Measurements from ENCODE around the gene CALHM5. TPM values are rescaled to one million over a fixed set of nuclear protein-coding genes. Genes with fewer than 3 reads are reported as not detected.

The CALHM5 gene
- total RNA-seq, 1 experiment from 2014 or later = 0.05 TPM

DNA sequence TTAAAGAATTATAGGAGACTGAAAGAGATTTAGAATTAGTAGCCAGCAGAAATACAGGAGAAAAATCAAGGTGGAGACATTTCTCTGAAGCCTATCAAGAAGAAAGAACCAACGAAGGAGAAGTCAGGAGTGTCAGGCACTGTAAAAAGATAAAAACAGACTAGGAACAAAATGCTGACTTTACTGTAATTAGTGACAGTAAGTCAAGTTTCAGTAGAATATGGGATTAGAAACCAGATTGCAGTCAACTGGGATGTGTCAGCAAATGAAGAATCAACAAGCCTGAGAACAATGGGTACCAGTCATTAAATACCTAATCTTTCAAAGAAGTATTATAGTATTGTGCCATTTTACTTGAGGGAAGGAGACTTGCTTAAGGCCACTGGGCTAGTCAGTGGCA, 28.7 kb upstream of the CALHM5 start:
- no peak overlapping the region for H3K27ac Mint-ChIP-seq (ENCODE audit: unreplicated experiment)
- peaks cover 14% of the 10 kb centered on the region for H3K4me1 Mint-ChIP-seq (ENCODE audit: low read depth, unreplicated experiment)
- BruUV-seq (replicated peaks) = no TSS peak
- intact Hi-C loops (cut with micrococcal nuclease; ENCODE audit: unreplicated experiment) = no loop called here
- H3K4me3 Mint-ChIP-seq (ENCODE audit: low read depth, unreplicated experiment) = no peak overlapping the region
- H3K9me3 Mint-ChIP-seq (ENCODE audit: low read depth, unreplicated experiment) = peaks cover 4% of the 10 kb centered on the region
- no peaks in the 10 kb centered on the region for H3K27me3 Mint-ChIP-seq (ENCODE audit: unreplicated experiment)
- no peak for DNase-seq
- H3K36me3 Mint-ChIP-seq (ENCODE audit: insufficient read depth, unreplicated experiment) = no peaks in the 10 kb centered on the region
- CTCF ChIA-PET = no interaction called here
- TF ChIP-seq, protein P1, sequence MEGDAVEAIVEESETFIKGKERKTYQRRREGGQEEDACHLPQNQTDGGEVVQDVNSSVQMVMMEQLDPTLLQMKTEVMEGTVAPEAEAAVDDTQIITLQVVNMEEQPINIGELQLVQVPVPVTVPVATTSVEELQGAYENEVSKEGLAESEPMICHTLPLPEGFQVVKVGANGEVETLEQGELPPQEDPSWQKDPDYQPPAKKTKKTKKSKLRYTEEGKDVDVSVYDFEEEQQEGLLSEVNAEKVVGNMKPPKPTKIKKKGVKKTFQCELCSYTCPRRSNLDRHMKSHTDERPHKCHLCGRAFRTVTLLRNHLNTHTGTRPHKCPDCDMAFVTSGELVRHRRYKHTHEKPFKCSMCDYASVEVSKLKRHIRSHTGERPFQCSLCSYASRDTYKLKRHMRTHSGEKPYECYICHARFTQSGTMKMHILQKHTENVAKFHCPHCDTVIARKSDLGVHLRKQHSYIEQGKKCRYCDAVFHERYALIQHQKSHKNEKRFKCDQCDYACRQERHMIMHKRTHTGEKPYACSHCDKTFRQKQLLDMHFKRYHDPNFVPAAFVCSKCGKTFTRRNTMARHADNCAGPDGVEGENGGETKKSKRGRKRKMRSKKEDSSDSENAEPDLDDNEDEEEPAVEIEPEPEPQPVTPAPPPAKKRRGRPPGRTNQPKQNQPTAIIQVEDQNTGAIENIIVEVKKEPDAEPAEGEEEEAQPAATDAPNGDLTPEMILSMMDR (IDR thresholded peaks at IDR 0.05; ENCODE audit: unreplicated experiment) = no peak

DNA sequence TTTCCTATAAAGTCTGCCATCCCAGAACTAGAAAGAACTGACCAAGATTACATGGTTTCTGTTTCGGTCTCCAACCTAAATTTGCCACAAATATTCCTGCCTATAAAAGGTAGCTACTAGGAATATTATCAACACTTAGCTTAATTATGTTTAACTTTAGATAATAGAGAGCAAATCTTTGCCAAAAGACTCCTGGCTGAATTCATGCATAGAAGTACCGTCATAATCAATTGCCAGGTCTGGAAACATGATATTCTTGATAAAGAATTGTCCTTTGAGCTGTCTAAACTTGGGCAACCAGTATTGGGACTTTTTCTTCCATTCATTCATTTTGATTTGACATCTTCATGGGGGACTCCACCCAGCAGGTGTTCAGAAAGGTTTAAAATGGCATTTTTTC, 27.8 kb upstream of the CALHM5 start:
- BruUV-seq (replicated peaks) = no TSS peak
- intact Hi-C loops (cut with micrococcal nuclease; ENCODE audit: unreplicated experiment) = no loop called here
- DNase-seq = peak; percentile 8
- H3K9me3 Mint-ChIP-seq (ENCODE audit: low read depth, unreplicated experiment) = peaks cover 4% of the 10 kb centered on the region
- no peaks in the 10 kb centered on the region for H3K36me3 Mint-ChIP-seq (ENCODE audit: insufficient read depth, unreplicated experiment)
- no peaks in the 10 kb centered on the region for H3K27me3 Mint-ChIP-seq (ENCODE audit: unreplicated experiment)
- peaks cover 14% of the 10 kb centered on the region for H3K4me1 Mint-ChIP-seq (ENCODE audit: low read depth, unreplicated experiment)
- TF ChIP-seq, protein P1 (IDR thresholded peaks at IDR 0.05; ENCODE audit: unreplicated experiment) = no peak
- CTCF ChIA-PET = no interaction called here
- H3K27ac Mint-ChIP-seq (ENCODE audit: unreplicated experiment) = no peak overlapping the region
- H3K4me3 Mint-ChIP-seq (ENCODE audit: low read depth, unreplicated experiment) = no peak overlapping the region

DNA sequence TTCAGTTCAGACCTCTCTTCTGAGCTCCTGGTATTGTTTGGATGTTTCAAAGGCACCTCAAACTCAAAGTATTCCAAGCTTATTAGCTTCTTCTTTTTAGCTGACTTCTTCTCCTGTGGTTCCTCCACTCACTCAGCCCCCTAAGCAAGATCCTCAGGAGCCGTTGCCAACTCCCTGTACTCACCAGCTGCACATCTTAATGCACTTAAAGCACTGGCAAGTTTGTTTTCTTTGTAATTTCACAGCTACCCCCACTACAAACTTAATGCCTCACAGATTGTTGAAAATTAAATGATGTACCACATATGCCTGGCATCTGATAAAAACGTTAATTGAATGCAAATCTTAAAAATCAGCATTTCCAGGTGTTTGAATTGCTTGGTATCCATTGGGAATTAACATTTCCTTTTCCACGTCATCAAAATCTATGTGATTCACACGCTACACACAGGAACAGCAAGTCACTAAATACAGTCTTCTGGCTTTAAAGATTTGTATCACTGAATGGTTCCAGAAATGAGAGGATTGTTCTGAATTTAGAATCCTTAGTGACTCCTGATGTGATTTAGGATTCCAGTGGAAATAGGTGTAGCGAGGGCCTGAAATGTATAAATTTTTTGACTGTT, 25.8 kb upstream of the CALHM5 start:
- Mint-ChIP-seq H3K9me3 (ENCODE audit: low read depth, unreplicated experiment) (peaks cover 4% of the 10 kb centered on the region), H3K27me3 (ENCODE audit: unreplicated experiment) (no peaks in the 10 kb centered on the region), H3K27ac (ENCODE audit: unreplicated experiment) (no peak overlapping the region), H3K36me3 (ENCODE audit: insufficient read depth, unreplicated experiment) (no peaks in the 10 kb centered on the region), H3K4me3 (ENCODE audit: low read depth, unreplicated experiment) (no peak overlapping the region), H3K4me1 (ENCODE audit: low read depth, unreplicated experiment) (peaks cover 14% of the 10 kb centered on the region)
- TF ChIP-seq, protein P1 (IDR thresholded peaks at IDR 0.05; ENCODE audit: unreplicated experiment) = no peak
- no TSS peak for BruUV-seq (replicated peaks)
- CTCF ChIA-PET = no interaction called here
- intact Hi-C loops (cut with micrococcal nuclease; ENCODE audit: unreplicated experiment) = no loop called here
- DNase-seq = no peak

DNA sequence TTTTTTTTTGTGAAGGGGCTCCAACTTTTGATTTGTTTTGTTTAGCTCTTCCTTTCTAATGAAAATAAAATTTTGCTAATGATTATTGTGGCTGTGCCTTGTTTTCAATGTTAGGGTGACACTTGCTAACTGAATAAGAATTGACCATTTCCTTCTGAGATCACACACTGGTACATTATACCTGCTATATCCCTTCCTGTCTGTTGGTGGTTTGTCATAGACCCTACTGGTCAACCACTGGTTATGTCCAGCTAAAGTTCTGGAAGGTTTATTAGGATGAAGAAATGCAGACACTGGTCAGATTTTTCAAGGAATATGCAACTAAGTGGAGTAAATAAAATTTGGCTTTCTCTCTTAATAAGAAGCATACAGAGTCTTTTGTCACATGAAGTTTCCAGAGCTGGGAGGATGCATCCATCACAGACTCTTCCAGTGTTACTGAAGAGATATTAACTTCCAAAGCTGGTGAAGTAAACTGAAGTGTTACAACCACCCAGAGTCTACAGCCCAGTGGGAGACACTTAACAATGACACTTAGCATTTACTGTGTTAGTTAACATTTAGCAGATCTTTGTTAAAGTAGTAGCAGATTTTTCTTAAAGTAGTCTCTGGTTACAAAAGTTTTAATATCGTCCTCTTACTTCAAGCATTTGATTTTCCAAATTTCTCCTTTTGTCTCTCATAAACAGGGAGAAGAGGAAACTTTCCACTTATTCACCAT, 19.7 kb upstream of the CALHM5 start:
- intact Hi-C loops (cut with micrococcal nuclease; ENCODE audit: unreplicated experiment) = no loop called here
- Mint-ChIP-seq H3K27ac (ENCODE audit: unreplicated experiment) (no peak overlapping the region), H3K4me3 (ENCODE audit: low read depth, unreplicated experiment) (no peak overlapping the region), H3K9me3 (ENCODE audit: low read depth, unreplicated experiment) (no peaks in the 10 kb centered on the region), H3K4me1 (ENCODE audit: low read depth, unreplicated experiment) (no peaks in the 10 kb centered on the region), H3K36me3 (ENCODE audit: insufficient read depth, unreplicated experiment) (no peaks in the 10 kb centered on the region), H3K27me3 (ENCODE audit: unreplicated experiment) (no peaks in the 10 kb centered on the region)
- no TSS peak for BruUV-seq (replicated peaks)
- TF ChIP-seq, protein P1 (IDR thresholded peaks at IDR 0.05; ENCODE audit: unreplicated experiment) = no peak
- no peak for DNase-seq
- CTCF ChIA-PET = no interaction called here

Measured in Calu3 (cell line).